HepG2 (cell line): ENCODE results near the gene FRMD4A. TPM values are rescaled to one million over a fixed set of nuclear protein-coding genes. Genes with fewer than 3 reads are reported as not detected.

Experiments
- ATAC-seq: fragments of 200-7000 bp; cut with Tn5 transposase; 3 replicates; pipeline ENCODE4 v1.9.1; 2020; ENCODE audit warnings: mild to moderate bottlenecking, moderate library complexity
- BruUV-seq: library from RNA; stranded (reverse); fragments of 400-500 nt; replicated peaks from 2 replicates; lab custom pipeline; 2021; lab: Mats Ljungman, UMichigan
- CTCF ChIA-PET: fragments of 300-600 bp; formaldehyde crosslinking; extraction: SDS; loops from one replicate; lab custom pipeline; 2021; ENCODE audit warnings: low total read pairs, inconsistent platforms, low intra/inter-chr PET ratio; lab: Yijun Ruan, JAX
- POLR2A ChIA-PET: fragments of 350-600 bp; sonication (Branson Sonifier 250); formaldehyde crosslinking; loops from one replicate; lab custom pipeline; 2020; ENCODE audit warnings: antibody characterized with exemption, inconsistent platforms; lab: Yijun Ruan, JAX
- DNase-seq: peaks from one replicate; pipeline ENCODE4 v3.0.0-alpha.2; 2015; ENCODE audit warnings: low spot score
- FAIRE-seq: peaks from 3 replicates; lab custom pipeline; 2011; peaks lifted over from hg19 to GRCh38; lab: Jason Lieb, UNC
- H2AFZ ChIP-seq: one replicate; pipeline ENCODE4 v1.6.1; 2011; ENCODE audit warnings: low read length, inconsistent platforms
- H3K27ac ChIP-seq: fragments of 300-600 bp; 3 replicates; pipeline ENCODE4 v1.8.0; 2011; ENCODE audit warnings: mixed run types, mild to moderate bottlenecking, mixed read lengths, low read length, inconsistent platforms; ENCODE audit not compliant: insufficient read depth; ENCODE audit errors: extremely low read length
- H3K27me3 ChIP-seq, 2 experiments: fragments of 200-600 bp in 1 of 2; 2 replicates in 1 of 2; 3 replicates in 1 of 2; pipeline versions ENCODE4 v1.6.0 to v1.8.0; 2011; ENCODE audit warnings: low read length in 2 of 2, mild to moderate bottlenecking in 2 of 2, moderate library complexity in 2 of 2, inconsistent platforms in 1 of 2; ENCODE audit not compliant: insufficient read depth in 2 of 2, control insufficient read depth in 1 of 2
- H3K36me3 ChIP-seq, 2 experiments: fragments of 200-600 bp in 1 of 2; replicated peaks in 1 of 2; 2 replicates in 1 of 2; 3 replicates in 1 of 2; pipeline versions ENCODE4 v1.5.1 to v1.8.0; 2011; ENCODE audit warnings: low read length in 2 of 2, inconsistent platforms in 1 of 2; ENCODE audit not compliant: insufficient read depth in 2 of 2, control insufficient read depth in 1 of 2
- H3K4me1 ChIP-seq: 2 replicates; pipeline ENCODE4 v1.5.1; 2012; ENCODE audit warnings: low read length, inconsistent platforms; ENCODE audit not compliant: insufficient read depth
- H3K4me2 ChIP-seq: 2 replicates; pipeline ENCODE4 v1.6.0; 2011; ENCODE audit warnings: low read depth, low read length, inconsistent platforms
- H3K4me3 ChIP-seq, 3 experiments: fragments of 200-600 bp in 1 of 3; sonication (generic), shearing (Covaris generic) in 1 of 3; replicated peaks in 1 of 3; 2 replicates each; pipeline ENCODE4 v1.5.1; 2011 to 2016; ENCODE audit warnings: low read length in 3 of 3, inconsistent platforms in 2 of 3, low read depth in 2 of 3, mild to moderate bottlenecking in 2 of 3, control low read depth in 1 of 3, mixed read lengths in 1 of 3; ENCODE audit not compliant: insufficient read depth in 1 of 3
- H3K79me2 ChIP-seq: one replicate; pipeline ENCODE4 v1.6.1; 2011; ENCODE audit warnings: low read length, inconsistent platforms; ENCODE audit not compliant: insufficient read depth
- H3K9ac ChIP-seq: 2 replicates; pipeline ENCODE4 v1.6.0; 2011; ENCODE audit warnings: mild to moderate bottlenecking, low read depth, low read length, inconsistent platforms; ENCODE audit not compliant: insufficient read depth
- H3K9me3 ChIP-seq: 2 replicates; pipeline ENCODE4 v1.5.1; 2012; ENCODE audit warnings: mild to moderate bottlenecking, low read length
- H4K20me1 ChIP-seq: 2 replicates; pipeline ENCODE4 v1.6.0; 2011; ENCODE audit warnings: inconsistent platforms, mild to moderate bottlenecking, low read length, moderate library complexity; ENCODE audit not compliant: insufficient read depth
- PCBP2 ChIP-seq: fragments of 200-400 bp; formaldehyde crosslinking; optimal IDR thresholded peaks from 2 replicates; pipeline ENCODE3; 2018; ENCODE audit warnings: low read length, low read depth; ENCODE audit not compliant: poor library complexity, severe bottlenecking
- PHB2 ChIP-seq: fragments of 450-650 bp; IDR thresholded peaks from 2 replicates; pipeline ENCODE4 v1.6.1; 2018; ENCODE audit not compliant: partially characterized antibody
- SALL1 ChIP-seq: sonication (generic); formaldehyde crosslinking; IDR thresholded peaks from 2 replicates; pipeline ENCODE4 v1.8.0; 2022; ENCODE audit warnings: mild to moderate bottlenecking, missing genetic modification reagents
- STAT6 ChIP-seq: sonication (generic); formaldehyde crosslinking; IDR thresholded peaks from 2 replicates; pipeline ENCODE4 v1.4.0; 2020; ENCODE audit warnings: missing genetic modification reagents, mild to moderate bottlenecking, borderline replicate concordance
- ZBTB40 ChIP-seq, 2 experiments: fragments of 450-650 bp in 1 of 2; sonication (generic) in 1 of 2; formaldehyde crosslinking in 1 of 2; IDR thresholded peaks; 2 replicates each; pipeline versions ENCODE4 v1.6.1 to v1.8.0; 2016 to 2022; ENCODE audit warnings: antibody characterized with exemption in 1 of 2, mild to moderate bottlenecking in 1 of 2, missing genetic modification reagents in 1 of 2
- ZNF142 ChIP-seq: sonication (generic); formaldehyde crosslinking; IDR thresholded peaks from 2 replicates; pipeline ENCODE4 v1.4.0; 2020; ENCODE audit warnings: missing genetic modification reagents
- WGBS: methylation state at CpG from one replicate; pipeline ENCODE4 v1.1.6; 2017; ENCODE audit warnings: low lambda C conversion rate; 5-methylcytosine and 5-hydroxymethylcytosine counted together
- in situ Hi-C: cut with HindIII; loops from 2 replicates; pipeline ENCODE4 v1.10.0; 2017; ENCODE audit warnings: low pct_unique_long_range_greater_than_20kb; ENCODE audit not compliant: extremely low pct_ligation_motif_present
- intact Hi-C: fragments of 100-400 bp; cut with micrococcal nuclease; formaldehyde crosslinking; loops from one replicate; pipeline ENCODE4 v1.10.0; 2022; ENCODE audit not compliant: unreplicated experiment
- polyA plus RNA-seq, 8 experiments: library from polyadenylated mRNA; depleted of rRNA in 3 of 8; stranded (reverse) in 7 of 8; unstranded in 1 of 8; fragments of >200 nt; fragmentation: Illumina TruSeq in 4 of 8; extraction: Trizol in 4 of 8; gene quantifications; 2 replicates each; pipeline versions ENCODE4 v1.2.1 to v1.2.3, GENCODE V29; 2011 to 2016; ENCODE audit warnings: low read depth in 4 of 8, missing spikeins in 1 of 8, mixed read lengths in 1 of 8; ENCODE audit not compliant: insufficient read depth in 1 of 8
- total RNA-seq, 5 experiments: library from RNA; depleted of rRNA; stranded (reverse); fragments of >200 nt; fragmentation: Illumina TruSeq; extraction: Trizol; gene quantifications; 2 replicates each; pipeline ENCODE4 v1.2.3, GENCODE V29; 2016; ENCODE audit warnings: low read depth in 1 of 5

Gene FRMD4A
- total and polyA plus RNA-seq, 2 of the 13 experiments (the other 11 are each of a cell fraction or from before 2014, with no cell fraction given): 0.09 to 0.26 TPM

GRCh38 chr10:13991353-13991752 lies 339.4 kb downstream of the FRMD4A start:
- H3K36me3 ChIP-seq: no peaks in the 10 kb centered on the region
- ATAC-seq (no peak), FAIRE-seq (no peak), DNase-seq (no peak)
- H3K4me2 ChIP-seq: no peak overlapping the region
- POLR2A ChIA-PET: no interaction called here
- H3K4me3 ChIP-seq: no peak overlapping the region
- WGBS: 40% methylated on average over 5 of the region's 5 CpGs
- H3K27me3 ChIP-seq: no peaks in the 10 kb centered on the region; a peak in 2 of 5 replicates
- no peak overlapping the region for H3K9ac ChIP-seq
- CTCF ChIA-PET: no interaction called here
- BruUV-seq: no TSS peak
- intact Hi-C loops (no loop called here), in situ Hi-C loops (no loop called here)
- H3K27ac ChIP-seq: no peak overlapping the region
- H3K4me1 ChIP-seq: no peaks in the 10 kb centered on the region
- no peaks in the 10 kb centered on the region for H3K79me2 ChIP-seq
- H2AFZ ChIP-seq: no peak overlapping the region
- H3K9me3 ChIP-seq: no peaks in the 10 kb centered on the region
- no peaks in the 10 kb centered on the region for H4K20me1 ChIP-seq
- TF ChIP-seq PHB2: no peak
- TF ChIP-seq STAT6 (CRISPR knock-in tag): no peak
- no peak for TF ChIP-seq SALL1 (CRISPR knock-in tag)
- TF ChIP-seq PCBP2: no peak
- no peak for TF ChIP-seq ZNF142 (CRISPR knock-in tag)
- no peak for TF ChIP-seq ZBTB40 (IDR thresholded peaks at IDR 0.05)
- TF ChIP-seq ZBTB40 (CRISPR knock-in tag; IDR thresholded peaks at IDR 0.05): no peak
